Measurements from ENCODE around the gene MTURN. TPM values are rescaled to one million over a fixed set of nuclear protein-coding genes. Genes with fewer than 3 reads are reported as not detected.

Gene MTURN
- total and polyA plus RNA-seq, 2 donors from 2014 or later = 54.7 to 80.1 TPM

- Histone ChIP-seq H3K27ac (ENCODE audit: low read depth in 2 of 2, low read length in 2 of 2) (peak overlapping the region in 1 of 2 donors; percentile 48), H3K36me3 (ENCODE audit: control insufficient read depth in 2 of 3, insufficient read depth in 3 of 3, low read length in 3 of 3) (peaks cover 0 to 2% (median 0%) of the 10 kb centered on the region in 3 donors), H3K9ac (ENCODE audit: low read length in 3 of 3) (peak overlapping the region in 1 of 3 donors; percentile 6), H3K4me1 (ENCODE audit: control insufficient read depth in 2 of 3, insufficient read depth in 2 of 3, low read depth in 1 of 3, low read length in 3 of 3) (peaks cover 0 to 39% (median 25%) of the 10 kb centered on the region in 3 donors), H3K27me3 (ENCODE audit: control insufficient read depth, insufficient read depth, low read length) (no peaks in the 10 kb centered on the region), H3K9me3 (ENCODE audit: control insufficient read depth in 2 of 3, insufficient read depth in 1 of 3, low read length in 3 of 3) (no peaks in the 10 kb centered on the region), H3K4me3 (ENCODE audit: low read length in 3 of 3) (no peak overlapping the region)
- no peak for TF ChIP-seq CTCF (IDR thresholded peaks at IDR 0.05; ENCODE audit: borderline replicate concordance, extremely low read depth, insufficient read depth)
- intact Hi-C loops (cut with DNase I) = no loop called here
- no peak for FAIRE-seq
- DNase-seq = no peak
Observed at GRCh38 chr7:30162622-30163124, 27.9 kb downstream of the MTURN start.

- intact Hi-C loops (cut with DNase I) = no loop called here
- DNase-seq = no peak
- no peak for FAIRE-seq
- Histone ChIP-seq H3K4me1 (ENCODE audit: control insufficient read depth in 2 of 3, insufficient read depth in 2 of 3, low read depth in 1 of 3, low read length in 3 of 3) (peaks cover 0 to 37% (median 25%) of the 10 kb centered on the region in 3 donors), H3K27me3 (ENCODE audit: control insufficient read depth, insufficient read depth, low read length) (no peaks in the 10 kb centered on the region), H3K9ac (ENCODE audit: low read length in 3 of 3) (no peak overlapping the region), H3K4me3 (ENCODE audit: low read length in 3 of 3) (no peak overlapping the region), H3K9me3 (ENCODE audit: control insufficient read depth in 2 of 3, insufficient read depth in 1 of 3, low read length in 3 of 3) (no peaks in the 10 kb centered on the region), H3K27ac (ENCODE audit: low read depth in 2 of 2, low read length in 2 of 2) (peak overlapping the region in 1 of 2 donors; percentile 16), H3K36me3 (ENCODE audit: control insufficient read depth in 2 of 3, insufficient read depth in 3 of 3, low read length in 3 of 3) (peaks cover 0 to 2% (median 0%) of the 10 kb centered on the region in 3 donors)
- no peak for TF ChIP-seq CTCF (IDR thresholded peaks at IDR 0.05; ENCODE audit: borderline replicate concordance, extremely low read depth, insufficient read depth)
Observed at GRCh38 chr7:30163231-30163894, 28.6 kb downstream of the MTURN start.

GRCh38 chr7:30164567-30164966 is 29.8 kb downstream of the MTURN start:
- intact Hi-C loops (cut with DNase I) = no loop called here
- peak in 2 of 5 donors; percentile 77 to 89 for DNase-seq
- FAIRE-seq = no peak

More at GRCh38 chr7:30164567-30164966, 29.8 kb downstream of the MTURN start:
- H3K27ac ChIP-seq (ENCODE audit: low read depth in 2 of 2, low read length in 2 of 2) = no peak overlapping the region
- no peak overlapping the region for H3K9ac ChIP-seq (ENCODE audit: low read length in 3 of 3)
- H3K9me3 ChIP-seq (ENCODE audit: control insufficient read depth in 2 of 3, insufficient read depth in 1 of 3, low read length in 3 of 3) = no peaks in the 10 kb centered on the region
- H3K4me1 ChIP-seq (ENCODE audit: control insufficient read depth in 2 of 3, insufficient read depth in 2 of 3, low read depth in 1 of 3, low read length in 3 of 3) = peaks cover 0 to 33% (median 20%) of the 10 kb centered on the region in 3 donors
- peak; percentile 56 for TF ChIP-seq CTCF (IDR thresholded peaks at IDR 0.05; ENCODE audit: borderline replicate concordance, extremely low read depth, insufficient read depth)
- H3K27me3 ChIP-seq (ENCODE audit: control insufficient read depth, insufficient read depth, low read length) = no peaks in the 10 kb centered on the region
- no peaks in the 10 kb centered on the region for H3K36me3 ChIP-seq (ENCODE audit: control insufficient read depth in 2 of 3, insufficient read depth in 3 of 3, low read length in 3 of 3)
- H3K4me3 ChIP-seq (ENCODE audit: low read length in 3 of 3) = no peak overlapping the region

Measured in kidney (tissue), 14 donors.